ENCODE data around the gene RNU1-4.
"Not testable (repeated sequence)": the region's sequence is repeated elsewhere in the genome, so short reads cannot be mapped to it uniquely, and the experiment has no call there.

DNA sequence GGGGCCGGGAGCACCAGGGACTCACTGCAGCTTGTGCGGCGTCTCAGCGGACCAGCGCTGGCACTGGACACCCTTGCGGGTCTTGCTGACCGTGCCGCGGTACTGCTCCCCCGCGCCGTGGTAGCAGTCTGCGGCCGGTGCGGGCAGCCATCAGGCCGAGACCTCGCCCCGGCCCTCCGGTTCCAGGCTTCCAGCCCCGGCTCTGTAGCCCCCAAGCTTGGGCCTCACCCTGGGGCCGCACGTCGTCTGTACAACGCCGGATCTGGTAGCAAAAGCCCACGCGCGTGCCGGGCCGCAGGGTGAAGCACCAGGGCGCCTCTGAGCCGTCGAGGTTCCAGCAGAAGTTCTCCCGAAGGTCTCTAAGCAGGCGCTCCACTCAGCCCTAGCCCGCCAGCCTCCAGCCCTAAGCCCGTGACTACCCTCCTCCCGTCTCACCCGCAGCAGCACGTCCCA is 18.8 kb downstream of the RNU1-4 start:
- TF ChIP-seq EZH2 (IDR thresholded peaks at IDR 0.05; ENCODE audit: insufficient read depth, low read length): not testable (repeated sequence)
- TF ChIP-seq, protein P1, sequence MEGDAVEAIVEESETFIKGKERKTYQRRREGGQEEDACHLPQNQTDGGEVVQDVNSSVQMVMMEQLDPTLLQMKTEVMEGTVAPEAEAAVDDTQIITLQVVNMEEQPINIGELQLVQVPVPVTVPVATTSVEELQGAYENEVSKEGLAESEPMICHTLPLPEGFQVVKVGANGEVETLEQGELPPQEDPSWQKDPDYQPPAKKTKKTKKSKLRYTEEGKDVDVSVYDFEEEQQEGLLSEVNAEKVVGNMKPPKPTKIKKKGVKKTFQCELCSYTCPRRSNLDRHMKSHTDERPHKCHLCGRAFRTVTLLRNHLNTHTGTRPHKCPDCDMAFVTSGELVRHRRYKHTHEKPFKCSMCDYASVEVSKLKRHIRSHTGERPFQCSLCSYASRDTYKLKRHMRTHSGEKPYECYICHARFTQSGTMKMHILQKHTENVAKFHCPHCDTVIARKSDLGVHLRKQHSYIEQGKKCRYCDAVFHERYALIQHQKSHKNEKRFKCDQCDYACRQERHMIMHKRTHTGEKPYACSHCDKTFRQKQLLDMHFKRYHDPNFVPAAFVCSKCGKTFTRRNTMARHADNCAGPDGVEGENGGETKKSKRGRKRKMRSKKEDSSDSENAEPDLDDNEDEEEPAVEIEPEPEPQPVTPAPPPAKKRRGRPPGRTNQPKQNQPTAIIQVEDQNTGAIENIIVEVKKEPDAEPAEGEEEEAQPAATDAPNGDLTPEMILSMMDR (IDR thresholded peaks at IDR 0.05; ENCODE audit: insufficient read depth, low read depth, low read length): not testable (repeated sequence)

All from astrocyte (in vitro differentiated cells and primary cell).